HL-60 (cell line): ENCODE data around the gene GAPDHS.

Source experiments
- CTCF ChIP-seq: IDR thresholded peaks from one replicate; pipeline ENCODE4 v1.5.1; 2011; ENCODE audit warnings: low read length, control low read depth, inconsistent platforms; ENCODE audit not compliant: insufficient read depth
- POLR2AphosphoS5 ChIP-seq: IDR thresholded peaks from 2 replicates; pipeline ENCODE4 v1.6.1; 2012; ENCODE audit warnings: low read depth
- REST ChIP-seq: IDR thresholded peaks from 2 replicates; pipeline ENCODE4 v1.6.1; 2012; ENCODE audit warnings: low read depth; ENCODE audit not compliant: insufficient replicate concordance
- SPI1 ChIP-seq: IDR thresholded peaks from 2 replicates; pipeline ENCODE4 v1.6.1; 2012; ENCODE audit warnings: low read depth, mild to moderate bottlenecking, borderline replicate concordance

- no peak for TF ChIP-seq CTCF
- no peak for TF ChIP-seq POLR2AphosphoS5
- TF ChIP-seq REST: no peak
- no peak for TF ChIP-seq SPI1
Measured at GRCh38 chr19:35490364-35490763, 42.9 kb upstream of the GAPDHS start, which contains the start of gene KRTDAP.
